Measurements from ENCODE around the gene AKAIN1.

AKAIN1 gene, protein sequence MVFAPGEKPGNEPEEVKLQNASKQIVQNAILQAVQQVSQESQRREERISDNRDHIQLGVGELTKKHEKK

DNA sequence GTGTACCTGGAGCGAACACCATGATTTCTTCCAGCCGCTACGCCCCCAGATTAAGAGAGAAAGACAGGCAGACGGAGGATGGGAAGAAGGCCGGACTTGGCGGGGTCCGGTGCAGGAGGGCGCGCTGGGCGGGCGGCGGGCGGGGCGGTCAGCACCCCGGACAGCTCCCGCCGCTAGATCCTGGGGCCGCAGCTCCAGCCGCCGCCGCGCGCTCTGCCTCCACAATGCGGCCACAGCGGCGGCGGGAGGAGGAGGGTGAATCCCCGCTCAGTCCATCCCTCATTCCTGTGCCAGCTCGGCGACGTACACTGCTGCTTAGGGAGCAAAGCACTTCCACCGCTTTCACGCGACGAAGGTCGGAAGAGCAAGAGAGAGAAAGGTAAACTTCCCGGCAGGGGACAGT, at the start of gene AKAIN1:
Gene AKAIN1, minus strand, starts transcription at position 226 of the 403 bp plus-strand sequence. Its CDS starts 204 bp downstream, at position 22.
- ATAC-seq, result peak; percentile 95
- TF ChIP-seq RARB (CRISPR knock-in tag; IDR thresholded peaks at IDR 0.05) (no peak), CSDC2 (CRISPR knock-in tag; IDR thresholded peaks at IDR 0.05) (peak; percentile 65; the same call in 1 of the 2 replicates), CREB5 (CRISPR knock-in tag; IDR thresholded peaks at IDR 0.05; ENCODE audit: low read depth) (no peak)

- ATAC-seq, result no peak
- no peak for TF ChIP-seq ZNF8 (CRISPR knock-in tag; IDR thresholded peaks at IDR 0.05)
- no peak for TF ChIP-seq BACH2 (CRISPR knock-in tag; IDR thresholded peaks at IDR 0.05; ENCODE audit: borderline replicate concordance)
- no peak for TF ChIP-seq GLIS3 (CRISPR knock-in tag; IDR thresholded peaks at IDR 0.05)
- TF ChIP-seq OSR1 (CRISPR knock-in tag; IDR thresholded peaks at IDR 0.05), result no peak
- TF ChIP-seq TCF4 (CRISPR knock-in tag; IDR thresholded peaks at IDR 0.05; ENCODE audit: borderline replicate concordance), result no peak
- no peak for TF ChIP-seq CSDC2 (CRISPR knock-in tag; IDR thresholded peaks at IDR 0.05)
- TF ChIP-seq, protein P1, sequence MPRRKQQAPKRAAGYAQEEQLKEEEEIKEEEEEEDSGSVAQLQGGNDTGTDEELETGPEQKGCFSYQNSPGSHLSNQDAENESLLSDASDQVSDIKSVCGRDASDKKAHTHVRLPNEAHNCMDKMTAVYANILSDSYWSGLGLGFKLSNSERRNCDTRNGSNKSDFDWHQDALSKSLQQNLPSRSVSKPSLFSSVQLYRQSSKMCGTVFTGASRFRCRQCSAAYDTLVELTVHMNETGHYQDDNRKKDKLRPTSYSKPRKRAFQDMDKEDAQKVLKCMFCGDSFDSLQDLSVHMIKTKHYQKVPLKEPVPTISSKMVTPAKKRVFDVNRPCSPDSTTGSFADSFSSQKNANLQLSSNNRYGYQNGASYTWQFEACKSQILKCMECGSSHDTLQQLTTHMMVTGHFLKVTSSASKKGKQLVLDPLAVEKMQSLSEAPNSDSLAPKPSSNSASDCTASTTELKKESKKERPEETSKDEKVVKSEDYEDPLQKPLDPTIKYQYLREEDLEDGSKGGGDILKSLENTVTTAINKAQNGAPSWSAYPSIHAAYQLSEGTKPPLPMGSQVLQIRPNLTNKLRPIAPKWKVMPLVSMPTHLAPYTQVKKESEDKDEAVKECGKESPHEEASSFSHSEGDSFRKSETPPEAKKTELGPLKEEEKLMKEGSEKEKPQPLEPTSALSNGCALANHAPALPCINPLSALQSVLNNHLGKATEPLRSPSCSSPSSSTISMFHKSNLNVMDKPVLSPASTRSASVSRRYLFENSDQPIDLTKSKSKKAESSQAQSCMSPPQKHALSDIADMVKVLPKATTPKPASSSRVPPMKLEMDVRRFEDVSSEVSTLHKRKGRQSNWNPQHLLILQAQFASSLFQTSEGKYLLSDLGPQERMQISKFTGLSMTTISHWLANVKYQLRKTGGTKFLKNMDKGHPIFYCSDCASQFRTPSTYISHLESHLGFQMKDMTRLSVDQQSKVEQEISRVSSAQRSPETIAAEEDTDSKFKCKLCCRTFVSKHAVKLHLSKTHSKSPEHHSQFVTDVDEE (CRISPR knock-in tag; IDR thresholded peaks at IDR 0.05), result no peak
- no peak for TF ChIP-seq RARB (CRISPR knock-in tag; IDR thresholded peaks at IDR 0.05)
- no peak for TF ChIP-seq ZC3H10 (CRISPR knock-in tag; IDR thresholded peaks at IDR 0.05)
- TF ChIP-seq ZNF565 (CRISPR knock-in tag; conservative IDR thresholded peaks at IDR 0.05; ENCODE audit: low read depth), result no peak
Observed at GRCh38 chr18:5244941-5245340, 47.9 kb upstream of the AKAIN1 start.

DNA sequence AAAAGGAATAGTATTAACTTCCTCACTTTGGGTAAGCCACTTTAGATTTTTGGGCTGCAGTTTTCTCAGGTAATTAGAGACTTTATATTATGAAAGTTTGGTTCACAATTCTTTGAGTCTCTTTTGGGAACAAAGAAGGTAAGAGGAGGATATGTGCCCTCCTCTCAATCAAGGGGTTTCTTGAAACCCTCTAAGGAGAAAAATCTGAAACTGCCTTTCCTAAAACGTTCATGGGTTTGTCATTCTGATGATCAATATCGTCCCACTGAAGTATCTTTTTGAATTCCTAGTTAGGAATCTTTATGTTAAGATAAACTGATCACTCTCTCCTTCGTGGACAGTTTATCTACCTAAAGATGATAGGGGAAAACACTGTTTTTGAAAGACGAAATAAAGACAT, 42.4 kb upstream of the AKAIN1 start:
- TF ChIP-seq ZFP30 (CRISPR knock-in tag; IDR thresholded peaks at IDR 0.05) (no peak), TCF4 (CRISPR knock-in tag; IDR thresholded peaks at IDR 0.05; ENCODE audit: borderline replicate concordance) (no peak)
- ATAC-seq, result no peak

GRCh38 chr18:5238371-5238976, 41.4 kb upstream of the AKAIN1 start:
- no peak for TF ChIP-seq PATZ1 (CRISPR knock-in tag; IDR thresholded peaks at IDR 0.05; ENCODE audit: borderline replicate concordance)
- TF ChIP-seq TCF4 (CRISPR knock-in tag; IDR thresholded peaks at IDR 0.05; ENCODE audit: borderline replicate concordance), result no peak
- no peak for TF ChIP-seq GLIS3 (CRISPR knock-in tag; IDR thresholded peaks at IDR 0.05)
- no peak for TF ChIP-seq ZNF70 (CRISPR knock-in tag; IDR thresholded peaks at IDR 0.05)
- no peak for TF ChIP-seq ISL1 (CRISPR knock-in tag; IDR thresholded peaks at IDR 0.05)
- TF ChIP-seq TOX (CRISPR knock-in tag; IDR thresholded peaks at IDR 0.05; ENCODE audit: borderline replicate concordance), result no peak
- TF ChIP-seq, protein P1 (CRISPR knock-in tag; IDR thresholded peaks at IDR 0.05), result no peak
- TF ChIP-seq ARNTL (CRISPR knock-in tag; IDR thresholded peaks at IDR 0.05; ENCODE audit: borderline replicate concordance, low read depth), result no peak
- peak; percentile 42 for ATAC-seq

Data from SK-N-SH treated with all-trans-retinoic acid at 6 μM for 48 hours (cell line).